SK-N-SH treated with all-trans-retinoic acid at 6 μM for 48 hours (cell line): ENCODE measurements around the gene EPN2.

Experiments used
- ATAC-seq: fragments of 200-7000 bp; cut with Tn5 transposase; 3 replicates; pipeline ENCODE4 v1.9.1; 2020; ENCODE audit warnings: mild to moderate bottlenecking, moderate library complexity
- ARNTL ChIP-seq: fragments of 450-650 bp; formaldehyde crosslinking; IDR thresholded peaks from 2 replicates; pipeline ENCODE4 v1.5.0; 2020; ENCODE audit warnings: low read depth, mild to moderate bottlenecking, moderate library complexity, borderline replicate concordance
- BACH2 ChIP-seq: fragments of 250-450 bp; sonication (Bioruptor Pico); IDR thresholded peaks from 2 replicates; pipeline ENCODE4 v1.9.0; 2021; ENCODE audit warnings: mild to moderate bottlenecking, borderline replicate concordance
- CREB5 ChIP-seq: fragments of 250-450 bp; sonication (Bioruptor Pico); IDR thresholded peaks from 2 replicates; pipeline ENCODE4 v1.5.1; 2020; ENCODE audit warnings: low read depth, mild to moderate bottlenecking, moderate library complexity
- CSDC2 ChIP-seq: fragments of 250-450 bp; sonication (Bioruptor Pico); IDR thresholded peaks from 2 replicates; pipeline ENCODE4 v1.5.0; 2020; ENCODE audit warnings: mild to moderate bottlenecking, moderate library complexity
- CSRNP3 ChIP-seq: fragments of 250-450 bp; sonication (Bioruptor Pico); IDR thresholded peaks from 2 replicates; pipeline ENCODE4 v1.5.1; 2021; ENCODE audit warnings: mild to moderate bottlenecking, moderate library complexity
- ESRRG ChIP-seq: fragments of 250-450 bp; sonication (Bioruptor Pico); IDR thresholded peaks from 2 replicates; pipeline ENCODE4 v1.6.1; 2021; ENCODE audit warnings: mild to moderate bottlenecking
- GLIS3 ChIP-seq: fragments of 250-450 bp; sonication (Bioruptor Pico); IDR thresholded peaks from 2 replicates; pipeline ENCODE4 v1.5.0; 2020; ENCODE audit warnings: mild to moderate bottlenecking, moderate library complexity
- ISL1 ChIP-seq: fragments of 250-450 bp; sonication (Bioruptor Pico); IDR thresholded peaks from 2 replicates; pipeline ENCODE4 v2.1.2; 2022; ENCODE audit warnings: mild to moderate bottlenecking, moderate library complexity
- OSR1 ChIP-seq: fragments of 250-450 bp; sonication (Bioruptor Pico); IDR thresholded peaks from 2 replicates; pipeline ENCODE4 v1.8.0; 2022; ENCODE audit warnings: moderate library complexity, mild to moderate bottlenecking, inconsistent platforms
- PATZ1 ChIP-seq: fragments of 250-450 bp; sonication (Bioruptor Pico); IDR thresholded peaks from 2 replicates; pipeline ENCODE4 v1.8.0; 2020; ENCODE audit warnings: mild to moderate bottlenecking, moderate library complexity, borderline replicate concordance
- PPARA ChIP-seq: fragments of 250-450 bp; sonication (Bioruptor Pico); IDR thresholded peaks from 2 replicates; pipeline ENCODE4 v1.5.0; 2020; ENCODE audit warnings: mild to moderate bottlenecking, borderline replicate concordance
- RARB ChIP-seq: fragments of 250-450 bp; sonication (Bioruptor Pico); IDR thresholded peaks from 2 replicates; pipeline ENCODE4 v1.8.0; 2021; ENCODE audit warnings: mild to moderate bottlenecking, moderate library complexity
- SNAI2 ChIP-seq: fragments of 250-450 bp; sonication (Bioruptor Pico); IDR thresholded peaks from 2 replicates; pipeline ENCODE4 v1.5.0; 2020; ENCODE audit warnings: mild to moderate bottlenecking, moderate library complexity
- TCF4 ChIP-seq: fragments of 250-450 bp; sonication (Bioruptor Pico); IDR thresholded peaks from 2 replicates; pipeline ENCODE4 v1.8.0; 2021; ENCODE audit warnings: mild to moderate bottlenecking, moderate library complexity, borderline replicate concordance
- TOX ChIP-seq: fragments of 250-450 bp; sonication (Bioruptor Pico); IDR thresholded peaks from 2 replicates; pipeline ENCODE4 v1.8.0; 2021; ENCODE audit warnings: mild to moderate bottlenecking, moderate library complexity, borderline replicate concordance
- ZC3H10 ChIP-seq: fragments of 250-450 bp; sonication (Bioruptor Pico); IDR thresholded peaks from 2 replicates; pipeline ENCODE4 v1.5.1; 2021; ENCODE audit warnings: mild to moderate bottlenecking, moderate library complexity
- ZFP3 ChIP-seq: fragments of 250-450 bp; sonication (Bioruptor Pico); IDR thresholded peaks from 2 replicates; pipeline ENCODE4 v1.5.0; 2020; ENCODE audit warnings: mild to moderate bottlenecking, moderate library complexity
- ZFP30 ChIP-seq: fragments of 450-650 bp; formaldehyde crosslinking; IDR thresholded peaks from 2 replicates; pipeline ENCODE4 v1.5.0; 2022; ENCODE audit warnings: mild to moderate bottlenecking, moderate library complexity
- ZNF565 ChIP-seq: fragments of 450-650 bp; formaldehyde crosslinking; conservative IDR thresholded peaks from 2 replicates; pipeline ENCODE4 v1.5.0; 2020; ENCODE audit warnings: low read depth, mild to moderate bottlenecking, moderate library complexity
- ZNF8 ChIP-seq: fragments of 450-650 bp; formaldehyde crosslinking; IDR thresholded peaks from 2 replicates; pipeline ENCODE4 v1.5.0; 2020; ENCODE audit warnings: mild to moderate bottlenecking, moderate library complexity

The EPN2 gene

GRCh38 chr17:19311421-19312215 is 74.5 kb downstream of the EPN2 start:
- peak; percentile 20; the same call in 1 of the 3 replicates for ATAC-seq
- TF ChIP-seq CSDC2 (CRISPR knock-in tag): no peak
- TF ChIP-seq PATZ1 (CRISPR knock-in tag): no peak
- TF ChIP-seq ZNF565 (CRISPR knock-in tag): no peak
- TF ChIP-seq TCF4 (CRISPR knock-in tag): no peak
- TF ChIP-seq OSR1 (CRISPR knock-in tag): no peak
- TF ChIP-seq CSRNP3: no peak
- TF ChIP-seq ARNTL: no peak
- TF ChIP-seq PPARA (CRISPR knock-in tag): no peak
- TF ChIP-seq BACH2 (CRISPR knock-in tag): no peak
- TF ChIP-seq RARB (CRISPR knock-in tag): no peak
- no peak for TF ChIP-seq GLIS3 (CRISPR knock-in tag)
- TF ChIP-seq ESRRG (CRISPR knock-in tag): no peak

- no peak for TF ChIP-seq ZFP3
- TF ChIP-seq, all 23 proteins: peak for 0
- no peak for ATAC-seq
These were observed 75.2 kb downstream of the EPN2 start for GRCh38 chr17:19312406-19312805.

GRCh38 chr17:19313066-19313745 is 76.0 kb downstream of the EPN2 start:
- no peak for ATAC-seq

GRCh38 chr17:19313746-19314651 is 76.8 kb downstream of the EPN2 start:
- TF ChIP-seq GLIS3 (CRISPR knock-in tag) (no peak), OSR1 (CRISPR knock-in tag) (no peak), ISL1 (CRISPR knock-in tag) (no peak)
- no peak for ATAC-seq

More at GRCh38 chr17:19313066-19313745, 76.0 kb downstream of the EPN2 start:
- no peak for TF ChIP-seq ZC3H10 (CRISPR knock-in tag)
- no peak for TF ChIP-seq ZFP3
- TF ChIP-seq OSR1 (CRISPR knock-in tag): no peak
- TF ChIP-seq ZFP30 (CRISPR knock-in tag): no peak
- no peak for TF ChIP-seq RARB (CRISPR knock-in tag)

GRCh38 chr17:19315104-19315503 is 77.9 kb downstream of the EPN2 start:
- TF ChIP-seq CREB5 (CRISPR knock-in tag): no peak
- no peak for TF ChIP-seq TCF4 (CRISPR knock-in tag)
- TF ChIP-seq ZNF8: no peak
- TF ChIP-seq BACH2 (CRISPR knock-in tag): no peak
- no peak for TF ChIP-seq ZFP3
- TF ChIP-seq RARB (CRISPR knock-in tag): no peak
- no peak for TF ChIP-seq GLIS3 (CRISPR knock-in tag)
- no peak for TF ChIP-seq CSRNP3
- no peak for TF ChIP-seq ARNTL
- no peak for TF ChIP-seq SNAI2 (CRISPR knock-in tag)
- no peak for TF ChIP-seq OSR1 (CRISPR knock-in tag)
- TF ChIP-seq PATZ1 (CRISPR knock-in tag): no peak
- TF ChIP-seq PPARA (CRISPR knock-in tag): no peak
- no peak for TF ChIP-seq TOX (CRISPR knock-in tag)
- TF ChIP-seq ZNF565 (CRISPR knock-in tag): no peak
- no peak for TF ChIP-seq ZC3H10 (CRISPR knock-in tag)
- no peak for ATAC-seq
